ENCODE measurements around the gene C12orf43.

The C12orf43 gene

GRCh38 chr12:120999191-121000120 lies 16.8 kb downstream of the C12orf43 start:
- no peak for DNase-seq (ENCODE audit: low spot score)

GRCh38 chr12:120998435-120998834 lies 17.9 kb downstream of the C12orf43 start:
- no peak for DNase-seq (ENCODE audit: low spot score)

DNA sequence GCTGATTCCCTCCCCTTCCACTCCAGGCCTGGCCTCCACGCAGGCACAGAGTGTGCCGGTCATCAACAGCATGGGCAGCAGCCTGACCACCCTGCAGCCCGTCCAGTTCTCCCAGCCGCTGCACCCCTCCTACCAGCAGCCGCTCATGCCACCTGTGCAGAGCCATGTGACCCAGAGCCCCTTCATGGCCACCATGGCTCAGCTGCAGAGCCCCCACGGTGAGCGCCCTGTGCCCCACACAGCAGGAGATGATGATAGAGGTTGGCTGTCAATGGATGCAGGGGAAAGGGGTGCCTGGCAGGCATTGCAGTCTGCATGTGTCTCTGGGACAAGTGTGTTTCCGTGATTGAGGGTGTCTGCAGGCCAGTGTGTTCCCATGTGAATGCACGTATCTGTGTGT lies 18.8 kb downstream of the C12orf43 start:
- DNase-seq (ENCODE audit: low spot score): no peak

DNA sequence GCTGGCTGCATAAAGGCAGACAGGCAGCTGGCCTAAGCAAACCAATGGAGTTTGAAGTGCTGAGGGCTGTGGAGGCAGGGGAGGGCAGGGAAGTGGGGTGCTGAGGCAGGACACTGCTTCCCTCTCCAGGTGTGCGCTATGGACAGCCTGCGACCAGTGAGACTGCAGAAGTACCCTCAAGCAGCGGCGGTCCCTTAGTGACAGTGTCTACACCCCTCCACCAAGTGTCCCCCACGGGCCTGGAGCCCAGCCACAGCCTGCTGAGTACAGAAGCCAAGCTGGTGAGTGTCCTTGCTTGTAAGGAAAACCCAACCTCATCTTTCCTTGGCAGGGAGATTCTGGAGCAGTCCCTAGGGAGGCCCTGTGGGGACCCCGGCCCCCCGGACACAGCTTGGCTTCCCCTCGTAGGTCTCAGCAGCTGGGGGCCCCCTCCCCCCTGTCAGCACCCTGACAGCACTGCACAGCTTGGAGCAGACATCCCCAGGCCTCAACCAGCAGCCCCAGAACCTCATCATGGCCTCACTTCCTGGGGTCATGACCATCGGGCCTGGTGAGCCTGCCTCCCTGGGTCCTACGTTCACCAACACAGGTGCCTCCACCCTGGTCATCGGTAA lies 20.0 kb downstream of the C12orf43 start:
- no peak for DNase-seq (ENCODE audit: low spot score)

DNA sequence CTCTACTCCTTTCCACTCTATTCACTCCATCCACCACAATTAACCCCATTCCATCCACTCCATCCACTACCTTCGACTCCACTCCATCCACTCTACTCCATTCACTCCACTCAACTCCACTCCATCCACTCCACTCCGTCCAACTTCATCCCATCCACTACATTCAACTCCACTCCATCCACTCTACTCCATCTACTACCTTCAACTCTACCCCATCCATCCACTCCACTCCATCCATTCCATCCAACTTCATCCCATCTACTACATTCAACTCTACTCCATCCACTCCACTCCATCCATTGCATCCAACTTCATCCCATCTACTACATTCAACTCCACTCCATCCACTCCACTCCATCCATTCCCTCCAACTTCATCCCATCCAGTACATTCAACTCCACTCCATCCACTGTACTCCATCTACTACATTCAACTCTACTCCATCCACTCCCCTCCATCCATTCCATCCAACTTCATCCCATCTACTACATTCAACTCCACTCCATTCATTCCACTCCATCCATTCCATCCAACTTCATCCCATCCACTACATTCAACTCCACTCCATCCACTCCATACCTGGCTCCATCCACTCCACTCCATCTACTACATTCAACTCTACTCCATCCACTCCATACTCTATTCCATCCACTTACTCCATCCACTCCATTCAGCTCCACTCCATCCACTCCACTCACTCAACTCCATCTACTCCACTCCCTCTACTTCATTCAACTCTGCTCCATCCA lies 21.5 kb downstream of the C12orf43 start:
- no peak for DNase-seq (ENCODE audit: low spot score)

GRCh38 chr12:120994059-120994458 lies 22.2 kb downstream of the C12orf43 start:
- no peak for DNase-seq (ENCODE audit: low spot score)

DNA sequence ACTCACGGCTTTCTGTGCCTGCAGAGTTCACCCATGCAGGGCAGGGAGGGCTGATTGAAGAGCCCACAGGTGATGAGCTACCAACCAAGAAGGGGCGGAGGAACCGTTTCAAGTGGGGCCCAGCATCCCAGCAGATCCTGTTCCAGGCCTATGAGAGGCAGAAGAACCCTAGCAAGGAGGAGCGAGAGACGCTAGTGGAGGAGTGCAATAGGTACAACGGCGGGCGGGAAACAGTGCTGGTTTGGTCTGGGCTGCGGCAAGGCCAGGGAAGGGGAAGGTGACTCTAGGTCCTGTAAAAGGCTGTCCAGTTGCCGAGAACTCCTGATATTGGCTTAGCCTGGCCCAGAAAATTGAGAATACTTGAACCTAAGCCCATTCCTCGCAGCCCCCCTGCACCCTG lies 22.8 kb downstream of the C12orf43 start:
- no peak for DNase-seq (ENCODE audit: low spot score)

DNA sequence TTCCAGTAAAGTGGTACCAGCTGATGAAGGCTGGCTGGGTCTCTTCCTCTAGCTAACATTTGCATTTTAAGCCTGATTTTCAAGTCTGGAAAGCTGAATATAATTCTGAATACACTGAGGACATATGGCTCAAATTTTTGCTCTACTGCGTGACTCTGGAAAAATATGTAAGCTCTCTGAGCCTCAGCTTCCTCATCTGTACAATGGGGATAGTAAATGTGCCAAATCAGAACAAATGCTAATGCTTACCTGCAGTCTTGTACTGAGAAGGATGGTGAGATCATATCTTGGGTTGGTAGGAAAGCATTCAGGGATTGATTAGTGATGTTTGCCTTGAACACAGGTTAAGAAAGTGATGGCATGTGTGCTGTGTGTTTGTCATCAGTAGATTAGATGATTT lies 23.3 kb downstream of the C12orf43 start:
- DNase-seq (ENCODE audit: low spot score): no peak

- no peak for DNase-seq (ENCODE audit: low spot score)
Measured at GRCh38 chr12:120991965-120992364, 24.3 kb downstream of the C12orf43 start.

GRCh38 chr12:120990487-120991055 lies 25.7 kb downstream of the C12orf43 start:
- no peak for DNase-seq (ENCODE audit: low spot score)

DNA sequence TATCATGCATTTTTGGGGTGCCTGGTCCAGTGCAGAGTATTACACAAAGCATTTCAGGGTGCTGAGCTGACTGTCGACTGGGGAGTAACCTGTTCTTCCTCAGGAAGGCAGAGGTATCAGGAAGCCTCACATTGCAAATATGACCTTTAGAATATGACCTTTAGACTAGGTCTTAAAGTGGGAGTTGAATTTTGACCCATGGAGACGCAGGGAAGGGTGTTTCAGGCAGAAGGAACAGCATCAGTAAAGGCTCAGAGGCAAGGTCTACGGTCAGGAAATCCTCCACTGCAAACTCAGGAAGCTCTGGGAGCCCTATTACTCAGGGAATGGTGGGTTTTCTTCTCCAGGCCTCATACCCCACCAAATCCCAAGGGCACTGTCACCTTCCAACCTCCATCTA lies 26.6 kb downstream of the C12orf43 start:
- DNase-seq (ENCODE audit: low spot score): no peak

- no peak for DNase-seq (ENCODE audit: low spot score)
Measured at GRCh38 chr12:120988658-120989057, 27.6 kb downstream of the C12orf43 start.

- DNase-seq (ENCODE audit: low spot score): no peak
Measured at GRCh38 chr12:120988234-120988633, 28.1 kb downstream of the C12orf43 start.

DNA sequence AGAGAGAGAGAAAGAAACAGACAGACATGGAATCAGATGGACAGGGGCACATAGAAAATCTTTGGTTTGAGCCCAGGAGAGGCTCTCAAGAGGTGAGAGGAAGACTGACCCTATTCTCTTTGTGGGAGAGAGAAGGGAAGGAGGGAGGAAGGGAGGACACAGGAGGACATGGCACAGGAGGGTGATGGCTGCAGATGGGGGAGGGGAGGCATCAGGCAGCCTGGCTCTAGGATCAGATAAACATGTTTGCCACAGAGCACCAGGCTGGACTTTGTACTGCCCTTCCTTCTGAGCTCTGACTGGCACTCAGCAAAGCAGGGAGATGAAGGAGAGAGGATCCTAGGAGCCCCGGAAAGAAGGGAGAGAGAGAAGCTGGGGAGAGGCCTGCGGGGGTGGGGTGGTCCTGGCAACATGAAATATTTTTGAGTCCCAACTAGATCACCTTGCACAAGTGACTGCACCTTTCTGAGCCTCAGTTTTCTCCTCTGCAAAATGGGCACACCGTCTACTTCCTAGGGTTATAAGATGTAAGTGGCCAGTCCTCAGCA lies 31.9 kb downstream of the C12orf43 start:
- DNase-seq (ENCODE audit: low spot score): no peak

DNA sequence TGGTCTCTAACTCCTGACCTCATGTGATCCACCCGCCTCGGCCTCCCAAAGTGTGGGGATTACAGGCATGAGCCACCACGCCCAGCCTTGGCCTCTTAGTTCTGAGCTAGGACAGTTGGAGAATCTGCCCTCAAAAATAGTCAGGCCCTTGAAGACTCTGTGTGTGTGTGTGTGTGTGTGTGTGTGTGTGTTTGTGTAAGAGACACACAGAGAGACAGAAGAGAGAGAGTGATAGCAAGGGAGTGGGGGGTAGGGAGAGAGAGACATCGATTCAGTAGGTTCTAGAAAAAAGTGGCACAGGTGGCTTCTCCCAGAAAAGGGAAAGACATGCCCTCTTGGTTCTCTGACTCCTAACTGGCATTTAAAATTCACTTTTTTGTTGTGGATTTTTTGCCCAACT lies 32.5 kb downstream of the C12orf43 start:
- no peak for DNase-seq (ENCODE audit: low spot score)

DNA sequence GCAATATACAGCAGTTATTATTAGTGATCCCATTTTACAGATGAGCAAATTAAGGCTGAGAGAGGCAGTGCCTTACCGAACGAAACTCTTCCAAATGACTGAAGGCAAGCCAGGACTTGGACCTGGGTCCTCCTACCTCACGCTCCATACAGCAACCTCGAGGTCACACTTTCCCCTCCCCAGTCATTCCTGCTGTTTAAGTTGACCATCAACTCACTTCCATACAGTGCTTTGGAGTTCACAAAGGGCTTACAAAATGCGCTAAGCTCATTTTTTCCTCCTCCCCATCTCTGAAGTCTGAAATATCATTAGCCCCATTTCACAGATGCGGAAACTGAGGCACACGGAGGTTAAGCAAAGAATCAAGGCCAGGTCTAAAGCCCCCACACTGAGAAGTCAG lies 33.6 kb downstream of the C12orf43 start:
- DNase-seq (ENCODE audit: low spot score): no peak

- DNase-seq (ENCODE audit: low spot score): no peak
Measured at GRCh38 chr12:120981407-120981941, 34.8 kb downstream of the C12orf43 start.

- no peak for DNase-seq (ENCODE audit: low spot score)
Measured at GRCh38 chr12:120980800-120981368, 35.4 kb downstream of the C12orf43 start.

- DNase-seq (ENCODE audit: low spot score): no peak
Measured at GRCh38 chr12:120979862-120980696, 36.2 kb downstream of the C12orf43 start.

DNA sequence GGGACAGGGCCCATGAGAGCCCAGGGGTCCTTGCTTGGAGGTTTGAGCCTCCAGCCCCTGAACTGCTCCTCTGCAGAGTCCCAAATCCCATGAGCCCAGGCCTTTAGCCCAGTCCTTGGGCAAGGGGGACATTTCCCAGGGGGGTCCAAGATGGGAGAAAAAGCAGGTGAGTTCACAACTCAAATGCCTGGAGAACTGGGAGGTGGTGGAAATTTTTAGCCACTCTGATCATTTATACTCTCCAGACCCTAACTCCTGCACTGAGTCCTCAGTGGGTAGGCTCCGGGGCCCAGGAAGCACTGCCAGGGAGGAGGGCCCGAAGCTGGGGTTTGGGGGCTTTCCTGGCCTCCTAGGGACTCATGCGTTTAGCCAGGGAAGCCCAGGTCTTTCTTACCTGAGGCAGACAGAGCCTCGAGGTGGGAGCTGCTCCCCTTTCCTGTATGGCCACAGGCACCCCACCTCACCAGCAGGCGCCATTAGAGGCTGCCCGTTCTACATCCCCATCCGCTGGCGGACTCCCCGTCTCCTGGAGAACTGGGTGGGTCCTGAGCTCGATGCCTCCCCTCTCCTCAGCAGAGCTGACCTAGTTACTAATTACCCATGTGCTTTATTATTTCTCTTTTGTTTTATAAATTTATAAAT lies 36.9 kb downstream of the C12orf43 start:
- no peak for DNase-seq (ENCODE audit: low spot score)

All from CD4-positive, alpha-beta T cell treated with Interleukin-15 for 4 hours (primary cell).